Common myeloid progenitor, CD34-positive (primary cell): Measurements from ENCODE around the gene CNKSR3.

ENCODE experiments used
- CTCF ChIA-PET: fragments of 350-600 bp; sonication (Branson Sonifier 250); formaldehyde crosslinking; loops from one replicate; lab custom pipeline; 2021; ENCODE audit warnings: antibody characterized with exemption; lab: Charles Lee
- POLR2A ChIA-PET: fragments of 350-600 bp; sonication (Branson Sonifier 250); formaldehyde crosslinking; loops from one replicate; lab custom pipeline; 2021; ENCODE audit warnings: antibody characterized with exemption; lab: Charles Lee
- DNase-seq, 3 donors: peaks; one replicate each; pipeline versions ENCODE4 v3.0.0 to v3.0.0-alpha.2; 2013
- H3K27ac ChIP-seq, 2 experiments: 1 replicate in 1 of 2; 2 replicates in 1 of 2; pipeline ENCODE4 v1.7.0; 2013; ENCODE audit warnings: inconsistent platforms in 2 of 2, low read length in 2 of 2, mild to moderate bottlenecking in 2 of 2, low read depth in 1 of 2, moderate library complexity in 1 of 2; ENCODE audit not compliant: severe bottlenecking in 2 of 2, insufficient read depth in 1 of 2, poor library complexity in 1 of 2
- H3K27me3 ChIP-seq, 5 experiments: replicated peaks in 2 of 5; 1 replicate in 3 of 5; 2 replicates in 2 of 5; pipeline versions ENCODE4 v1.6.1 to v1.7.0; 2013; ENCODE audit warnings: low read length in 4 of 5, mild to moderate bottlenecking in 2 of 5, moderate library complexity in 2 of 5, inconsistent platforms in 1 of 5; ENCODE audit not compliant: insufficient read depth in 5 of 5, control insufficient read depth in 4 of 5
- H3K36me3 ChIP-seq, 4 experiments: 1 replicate in 2 of 4; 2 replicates in 2 of 4; pipeline versions ENCODE4 v1.6.1 to v1.7.0; 2013; ENCODE audit warnings: low read length in 3 of 4, control low read depth in 1 of 4, mild to moderate bottlenecking in 1 of 4; ENCODE audit not compliant: control insufficient read depth in 4 of 4, insufficient read depth in 4 of 4
- H3K4me1 ChIP-seq, 4 experiments: 1 replicate in 3 of 4; 2 replicates in 1 of 4; pipeline versions ENCODE4 v1.6.1 to v1.7.1; 2013; ENCODE audit warnings: low read length in 3 of 4, mild to moderate bottlenecking in 3 of 4, control low read depth in 1 of 4, inconsistent platforms in 1 of 4, moderate library complexity in 1 of 4; ENCODE audit not compliant: control insufficient read depth in 4 of 4, insufficient read depth in 4 of 4; ENCODE audit errors: control extremely low read depth in 1 of 4
- H3K4me3 ChIP-seq, 7 experiments: 1 replicate in 4 of 7; 2 replicates in 3 of 7; pipeline versions ENCODE4 v1.5.1 to v1.7.0; 2013; ENCODE audit warnings: mild to moderate bottlenecking in 7 of 7, low read length in 6 of 7, moderate library complexity in 6 of 7, inconsistent platforms in 2 of 7, low read depth in 2 of 7, control low read depth in 1 of 7; ENCODE audit not compliant: insufficient read depth in 4 of 7, control insufficient read depth in 1 of 7; ENCODE audit errors: extremely low read depth in 1 of 7
- H3K9me3 ChIP-seq, 5 experiments: 1 replicate in 4 of 5; 2 replicates in 1 of 5; pipeline versions ENCODE4 v1.6.1 to v1.7.1; 2013; ENCODE audit warnings: low read length in 4 of 5, mild to moderate bottlenecking in 2 of 5, inconsistent platforms in 1 of 5, low read depth in 1 of 5, moderate library complexity in 1 of 5; ENCODE audit not compliant: control insufficient read depth in 4 of 5, insufficient read depth in 2 of 5; ENCODE audit errors: control extremely low read depth in 1 of 5
- WGBS: methylation state at CpG from one replicate; pipeline ENCODE4 v1.1.5; 2013; ENCODE audit not compliant: insufficient coverage; 5-methylcytosine and 5-hydroxymethylcytosine counted together

CNKSR3 gene

DNA sequence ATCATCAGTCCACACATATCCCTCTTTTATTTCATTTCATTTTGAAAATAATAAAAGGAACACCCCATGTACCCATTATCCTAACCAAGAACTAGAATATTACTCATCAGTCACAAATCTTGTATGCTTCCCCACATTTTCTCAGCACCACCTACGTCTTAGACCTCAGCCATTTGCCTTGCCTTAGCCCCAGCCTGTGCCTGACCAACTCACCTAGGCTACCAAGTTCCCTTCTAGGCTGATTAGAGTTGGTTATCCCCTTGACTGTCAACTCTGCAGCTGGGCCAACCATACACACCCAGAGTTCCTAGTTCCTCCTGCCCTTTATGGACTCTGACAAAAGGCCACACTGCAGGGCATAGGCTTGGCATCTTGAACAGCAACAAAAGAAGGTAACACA, 120.5 kb downstream of the CNKSR3 start:
- DNase-seq = no peak
- 94% methylated on average over 1 of the region's 1 CpG for WGBS
- no peak overlapping the region for H3K4me3 ChIP-seq
- H3K4me1 ChIP-seq = no peaks in the 10 kb centered on the region
- no peaks in the 10 kb centered on the region for H3K27me3 ChIP-seq
- CTCF ChIA-PET = interaction anchor here (1.0 kb wide), 1 partner anchor 11 kb away, joined by 3 read pairs; no protein-coding TSS in a partner anchor
- POLR2A ChIA-PET = no interaction called here
- H3K27ac ChIP-seq = no peak overlapping the region
- H3K9me3 ChIP-seq = peaks cover 0 to 4% (median 0%) of the 10 kb centered on the region in 5 experiments
- no peaks in the 10 kb centered on the region for H3K36me3 ChIP-seq

- Histone ChIP-seq H3K4me3 (no peak overlapping the region), H3K27ac (no peak overlapping the region), H3K36me3 (no peaks in the 10 kb centered on the region), H3K4me1 (no peaks in the 10 kb centered on the region), H3K9me3 (peaks cover 0 to 4% (median 0%) of the 10 kb centered on the region in 5 experiments), H3K27me3 (no peaks in the 10 kb centered on the region)
- CTCF ChIA-PET = no interaction called here
- DNase-seq = no peak
- WGBS = no CpG with 5 or more reads among the region's 3 CpGs
- POLR2A ChIA-PET = no interaction called here
These were observed 121.7 kb downstream of the CNKSR3 start for GRCh38 chr6:154388803-154389202.

DNA sequence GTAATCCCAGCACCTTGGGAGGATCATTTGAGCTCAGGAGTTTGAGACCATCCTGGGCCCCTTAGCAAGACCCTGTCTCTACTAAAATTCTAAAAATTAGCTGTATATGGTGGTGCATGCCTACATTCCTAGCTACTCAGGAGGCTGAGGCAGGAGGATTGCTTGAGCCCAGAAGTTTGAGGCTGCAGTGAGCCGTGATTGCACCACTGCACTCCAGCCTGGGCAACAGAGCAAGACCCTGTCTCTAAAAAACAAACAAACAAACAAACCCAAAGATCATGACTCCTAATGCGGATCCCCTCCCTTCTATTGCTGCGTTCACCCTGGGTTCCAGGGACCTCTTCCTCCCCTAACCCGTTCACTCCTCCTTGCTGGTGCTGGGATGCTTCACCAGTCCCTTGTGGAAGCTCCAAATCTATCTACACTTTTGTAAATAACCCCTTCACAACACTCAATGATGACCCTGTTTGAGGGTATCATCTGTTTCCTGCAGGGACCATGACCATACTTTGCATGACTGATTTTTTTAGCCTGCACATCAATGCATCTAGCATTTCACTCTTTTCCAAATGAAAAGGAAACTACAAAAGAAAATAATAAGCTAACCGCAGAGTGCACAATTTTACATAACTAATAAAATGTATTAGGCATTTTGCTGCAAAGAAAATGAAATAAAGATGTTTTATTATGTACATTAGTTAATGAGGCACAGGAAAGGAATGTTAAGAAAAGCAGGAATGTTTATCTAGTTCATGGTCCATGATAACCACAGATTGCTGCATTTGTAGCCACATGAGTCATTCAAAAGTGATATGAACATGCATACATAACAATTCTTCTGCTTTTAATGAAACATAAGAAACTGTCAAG, 123.4 kb downstream of the CNKSR3 start:
- peak in 1 of 3 donors; percentile 19 for DNase-seq
- Histone ChIP-seq H3K27me3 (no peaks in the 10 kb centered on the region), H3K36me3 (no peaks in the 10 kb centered on the region), H3K4me1 (no peaks in the 10 kb centered on the region), H3K27ac (no peak overlapping the region), H3K9me3 (peaks cover 0 to 8% (median 0%) of the 10 kb centered on the region in 5 experiments), H3K4me3 (no peak overlapping the region)
- 96% methylated on average over 3 of the region's 5 CpGs for WGBS
- ChIA-PET CTCF (interaction anchor here (0.6 to 1.5 kb wide), 5 partner anchors 14 to 126 kb away, joined by 3 to 4 read pairs (median 3); no protein-coding TSS in a partner anchor), POLR2A (interaction anchor here (0.7 kb wide), 1 partner anchor 242 kb away, joined by 4 read pairs; no protein-coding TSS in a partner anchor)

DNA sequence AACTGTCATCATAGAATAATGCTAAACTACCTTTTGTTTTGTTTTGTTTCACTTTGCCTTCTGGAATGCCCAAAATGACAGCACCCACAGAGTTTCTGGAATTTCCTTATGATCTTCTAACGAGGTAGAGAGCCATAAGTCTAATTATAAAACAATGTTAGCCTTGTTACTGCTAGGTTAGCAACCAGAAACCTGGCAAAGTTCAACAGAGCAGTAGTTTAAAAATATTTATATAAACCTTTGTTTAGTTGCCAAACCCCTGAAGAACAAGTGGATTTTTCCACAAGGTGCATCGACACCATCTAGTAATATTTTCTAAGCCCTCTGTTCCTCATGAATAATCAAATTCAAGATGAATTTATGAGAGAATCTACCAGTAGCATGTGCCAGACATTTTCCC, 126.3 kb downstream of the CNKSR3 start:
- Histone ChIP-seq H3K36me3 (no peaks in the 10 kb centered on the region), H3K9me3 (peaks cover 0 to 6% (median 0%) of the 10 kb centered on the region in 5 experiments), H3K27ac (no peak overlapping the region), H3K4me1 (peaks cover 0 to 3% (median 0%) of the 10 kb centered on the region in 4 experiments), H3K4me3 (no peak overlapping the region), H3K27me3 (no peaks in the 10 kb centered on the region)
- 100% methylated on average over 2 of the region's 2 CpGs for WGBS
- POLR2A ChIA-PET = no interaction called here
- DNase-seq = no peak
- CTCF ChIA-PET = interaction anchor here (0.9 kb wide), 1 partner anchor 14 kb away, joined by 4 read pairs; no protein-coding TSS in a partner anchor

- ChIA-PET CTCF (interaction anchor here (0.9 kb wide), 1 partner anchor 13 kb away, joined by 4 read pairs; no protein-coding TSS in a partner anchor), POLR2A (no interaction called here)
- Histone ChIP-seq H3K27me3 (no peaks in the 10 kb centered on the region), H3K36me3 (no peaks in the 10 kb centered on the region), H3K4me3 (no peak overlapping the region), H3K4me1 (peaks cover 0 to 3% (median 0%) of the 10 kb centered on the region in 4 experiments), H3K9me3 (peaks cover 0 to 4% (median 0%) of the 10 kb centered on the region in 5 experiments), H3K27ac (no peak overlapping the region)
- WGBS = 100% methylated on average over 4 of the region's 6 CpGs
- DNase-seq = no peak
These were observed 127.2 kb downstream of the CNKSR3 start for GRCh38 chr6:154383273-154383672.

DNA sequence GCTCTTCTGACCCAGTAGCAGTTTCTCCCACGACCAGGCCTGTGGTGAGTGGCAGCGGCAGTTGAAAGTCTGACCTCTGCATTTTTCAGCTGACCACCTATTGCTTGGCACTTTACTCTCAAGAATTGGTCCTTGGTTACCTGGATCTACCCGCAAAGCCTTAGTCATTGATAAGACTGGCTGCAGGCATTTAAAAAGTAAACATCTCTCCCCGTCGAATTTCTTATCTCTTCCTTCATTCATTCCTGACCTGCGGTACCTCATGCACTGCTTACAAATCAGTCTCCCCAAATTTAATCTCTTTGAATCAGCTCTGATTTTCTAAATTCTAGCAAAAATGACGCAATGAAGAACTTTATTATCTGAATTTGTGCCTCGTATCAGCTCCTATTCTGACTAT, 127.7 kb downstream of the CNKSR3 start:
- ChIA-PET POLR2A (no interaction called here), CTCF (no interaction called here)
- H3K27ac ChIP-seq = no peak overlapping the region
- DNase-seq = no peak
- H3K4me1 ChIP-seq = peaks cover 0 to 3% (median 0%) of the 10 kb centered on the region in 4 experiments
- 94% methylated on average over 7 of the region's 8 CpGs for WGBS
- no peak overlapping the region for H3K4me3 ChIP-seq
- H3K27me3 ChIP-seq = no peaks in the 10 kb centered on the region
- H3K9me3 ChIP-seq = peaks cover 0 to 4% (median 0%) of the 10 kb centered on the region in 5 experiments
- H3K36me3 ChIP-seq = no peaks in the 10 kb centered on the region

- Histone ChIP-seq H3K4me3 (no peak overlapping the region), H3K36me3 (no peaks in the 10 kb centered on the region), H3K27me3 (no peaks in the 10 kb centered on the region), H3K27ac (no peak overlapping the region), H3K4me1 (peaks cover 0 to 3% (median 0%) of the 10 kb centered on the region in 4 experiments), H3K9me3 (peaks cover 0 to 4% (median 0%) of the 10 kb centered on the region in 5 experiments)
- WGBS = 100% methylated on average over 1 of the region's 4 CpGs
- DNase-seq = no peak
- ChIA-PET POLR2A (no interaction called here), CTCF (interaction anchor here (1.1 to 1.2 kb wide), 2 partner anchors 11 to 257 kb away, joined by 3 to 4 read pairs; no protein-coding TSS in a partner anchor)
These were observed 128.9 kb downstream of the CNKSR3 start for GRCh38 chr6:154381548-154381947.
